T-helper 1 cell (primary cell): ENCODE data around the gene ACSM3.

Experiments used
- DNase-seq, 5 donors: peaks; one replicate each; pipeline ENCODE4 v3.0.0-alpha.2; 2012 to 2020

The ACSM3 gene

GRCh38 chr16:20806168-20807050 is 42.6 kb downstream of the ACSM3 start, which contains the start of the genes ERI2 and REXO5:
TSS of gene ERI2 (minus strand) at chr16:20806472. CDS start at chr16:20806430, 42 bp downstream.
TSS of gene REXO5 (plus strand) at chr16:20806527. CDS start at chr16:20806954, 427 bp downstream.
- DNase-seq = peak; percentile 52 to 79 (median 60)

- DNase-seq = no peak
Observed at GRCh38 chr16:20807862-20808261, 44.0 kb downstream of the ACSM3 start.

DNA sequence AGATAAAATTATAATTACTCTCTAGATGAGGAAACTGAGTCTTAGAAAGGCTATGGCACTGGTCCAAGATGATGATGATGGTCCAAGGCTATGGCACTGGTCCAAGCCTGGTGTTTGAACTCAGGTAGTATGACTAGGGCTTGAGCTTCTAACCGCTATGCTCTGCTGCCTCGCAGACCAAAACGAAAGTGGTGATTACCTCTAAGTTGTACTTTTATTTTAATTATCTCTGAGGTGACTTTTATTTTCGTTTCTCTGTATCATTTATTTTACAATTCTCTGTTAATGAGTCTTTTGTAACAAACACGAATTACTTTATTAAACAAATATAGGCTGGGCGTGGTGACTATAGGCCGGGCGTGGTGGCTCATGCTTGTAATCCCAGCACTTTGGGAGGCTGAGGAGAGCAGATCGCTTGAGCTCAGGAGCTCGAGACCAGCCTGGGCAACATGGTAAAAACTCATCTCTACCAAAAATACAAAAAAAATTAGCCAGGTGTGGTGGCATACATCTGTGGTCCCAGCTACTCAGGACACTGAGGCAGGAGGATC is 48.1 kb downstream of the ACSM3 start:
- no peak for DNase-seq

DNA sequence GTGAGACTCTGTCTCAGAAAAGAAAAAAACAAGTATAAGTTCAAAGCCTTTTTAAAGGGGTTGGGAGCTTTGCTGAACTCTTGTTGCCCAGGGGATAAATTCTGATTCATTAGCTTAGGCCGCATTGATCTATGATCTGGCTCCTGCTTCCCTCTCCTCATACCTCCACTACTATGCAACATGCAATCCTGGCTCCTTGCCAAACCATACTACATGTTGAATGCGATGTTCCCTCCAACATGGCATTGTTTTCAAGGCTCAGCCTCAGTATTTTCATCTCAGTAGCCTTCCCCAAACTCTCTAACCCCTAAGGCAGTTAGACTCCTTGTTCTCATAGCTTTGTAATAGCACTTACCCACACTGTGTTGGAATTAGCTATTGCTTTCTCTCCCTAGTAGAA is 48.7 kb downstream of the ACSM3 start:
- DNase-seq = no peak

DNA sequence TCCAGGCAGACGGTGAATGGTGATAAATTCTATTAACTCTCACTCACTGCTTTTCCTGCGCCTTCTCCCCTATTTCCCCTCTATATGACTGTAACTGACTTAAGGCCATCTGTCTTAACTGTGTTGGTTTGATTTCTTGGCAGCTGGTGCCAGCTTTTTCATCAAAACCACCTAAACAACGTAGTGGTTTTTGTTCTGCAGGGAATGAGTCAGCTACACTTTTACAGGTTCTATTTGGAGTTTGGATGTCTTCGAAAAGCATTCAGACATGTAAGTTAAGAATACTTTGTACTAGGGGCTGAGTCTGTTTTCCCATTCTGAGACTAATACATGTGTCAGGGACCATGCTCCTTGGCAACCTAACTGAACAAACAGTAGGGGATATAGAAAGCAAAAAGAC is 51.0 kb downstream of the ACSM3 start:
- DNase-seq = peak in 1 of 5 donors; percentile 70

DNA sequence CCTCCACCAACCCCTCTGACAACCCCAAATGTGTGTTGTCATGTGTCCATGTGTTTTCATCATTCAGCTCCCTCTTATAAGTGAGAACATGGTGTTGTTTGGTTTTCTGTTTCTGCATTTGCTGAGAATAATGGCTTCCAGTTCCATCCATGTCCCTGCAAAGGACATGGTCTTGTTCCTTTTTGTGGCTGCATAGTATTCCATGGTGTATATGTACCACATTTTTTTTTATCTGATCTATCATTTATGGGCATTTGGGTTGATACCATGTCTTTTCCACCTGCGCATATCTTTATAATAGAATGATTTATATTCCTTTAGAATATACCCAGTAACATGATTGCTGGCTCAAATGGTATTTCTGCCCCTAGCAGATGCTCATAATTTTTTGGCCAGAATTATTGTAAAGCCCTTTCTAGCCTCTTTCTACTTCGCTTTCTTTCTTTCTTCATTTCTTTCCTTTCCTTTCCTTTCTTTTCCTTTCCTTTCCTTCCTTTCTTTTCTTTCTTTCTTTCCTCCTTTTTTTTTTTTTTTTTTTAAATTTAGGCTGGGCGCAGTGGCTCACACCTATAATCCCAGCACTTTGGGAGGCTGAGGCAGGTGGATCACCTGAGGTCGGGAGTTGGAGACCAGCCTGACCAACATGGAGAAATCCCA is 55.2 kb downstream of the ACSM3 start:
- DNase-seq = no peak

- DNase-seq = no peak
Observed at GRCh38 chr16:20821682-20822081, 57.9 kb downstream of the ACSM3 start.

GRCh38 chr16:20822521-20823325 is 58.9 kb downstream of the ACSM3 start:
- peak in 1 of 5 donors; percentile 24 for DNase-seq

DNA sequence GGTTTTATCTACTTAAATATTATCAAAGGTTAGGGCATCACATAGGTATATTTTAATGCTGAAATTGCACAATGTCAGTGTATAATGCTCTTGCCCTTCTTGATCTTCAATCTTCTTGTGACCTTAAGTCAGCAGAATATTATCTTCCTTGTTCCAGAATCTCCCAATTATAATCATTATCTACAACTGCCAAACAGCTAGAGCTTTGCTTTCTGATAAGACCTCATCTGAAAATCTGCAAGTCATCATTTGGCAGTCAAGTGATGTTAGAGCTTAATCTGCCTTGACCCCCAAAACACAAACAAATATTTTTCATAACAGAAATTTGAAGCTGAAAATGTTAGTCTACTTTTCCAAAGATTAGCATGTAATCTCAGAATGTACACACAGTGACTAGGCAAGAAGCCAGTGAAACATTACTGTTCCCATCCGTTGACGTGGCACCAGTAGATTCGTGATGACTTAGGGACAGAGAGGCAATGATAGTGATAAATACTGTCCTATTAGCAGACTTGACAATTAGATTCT is 62.3 kb downstream of the ACSM3 start:
- no peak for DNase-seq

GRCh38 chr16:20829536-20829935 is 65.7 kb downstream of the ACSM3 start:
- DNase-seq = no peak

DNA sequence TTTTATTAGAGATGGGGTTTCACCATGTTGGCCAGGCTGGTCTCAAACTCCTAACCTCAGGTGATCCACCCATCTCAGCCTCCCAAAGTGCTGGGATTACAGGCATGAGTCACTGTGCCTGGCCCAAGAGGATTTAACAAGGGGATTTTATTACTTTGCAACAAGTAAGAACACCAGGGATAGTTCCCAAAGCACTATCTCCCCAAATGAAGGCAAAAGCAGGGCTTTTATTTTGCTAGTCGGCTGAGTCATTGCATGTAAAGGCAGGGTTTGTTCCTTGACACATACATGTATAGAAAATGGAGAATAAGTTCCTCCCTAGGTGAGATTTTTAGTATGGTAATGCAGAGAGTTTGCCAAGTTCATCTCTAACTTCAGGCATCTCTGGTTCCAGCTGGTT is 66.6 kb downstream of the ACSM3 start:
- DNase-seq = no peak

DNA sequence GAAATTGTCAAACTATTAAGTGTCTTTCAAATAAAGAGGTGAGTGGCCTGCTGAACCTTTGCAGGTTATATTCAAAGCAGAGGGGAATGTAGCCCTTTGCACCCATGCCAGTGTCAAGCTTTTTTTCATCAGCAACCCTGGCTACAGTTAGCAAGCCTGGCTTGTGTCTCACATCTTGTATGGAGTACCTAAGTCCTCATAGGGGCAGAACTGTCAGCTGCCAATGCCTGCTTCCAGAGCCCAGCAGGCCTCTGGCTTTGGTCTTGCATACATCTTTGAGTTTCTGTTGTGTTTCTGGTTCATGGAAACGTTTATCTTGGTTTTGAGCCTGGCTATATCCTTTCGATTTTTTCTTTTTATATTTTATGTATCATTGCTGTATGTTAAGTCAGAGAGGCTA is 69.3 kb downstream of the ACSM3 start:
- DNase-seq = no peak

GRCh38 chr16:20838240-20838639 is 74.4 kb downstream of the ACSM3 start:
- no peak for DNase-seq

DNA sequence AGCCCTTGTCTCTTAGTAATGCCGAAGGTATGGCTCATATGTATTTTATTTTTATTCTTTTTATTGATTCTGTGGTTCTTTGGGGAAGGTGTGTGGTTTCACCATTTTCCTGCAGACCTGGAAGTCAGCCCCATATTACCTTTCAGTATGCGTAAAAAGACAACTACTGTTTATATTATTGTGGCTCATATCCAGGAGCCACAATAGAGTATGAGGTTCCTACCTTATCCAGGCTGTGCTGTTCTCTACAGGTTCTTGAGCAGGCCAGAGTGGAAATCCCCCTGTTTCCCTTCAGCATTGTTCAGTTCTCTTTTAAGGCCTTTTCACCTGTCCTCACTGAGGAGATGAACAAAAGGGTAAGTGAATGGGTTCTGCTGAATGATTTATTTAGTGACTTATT is 75.7 kb downstream of the ACSM3 start:
- DNase-seq = no peak

DNA sequence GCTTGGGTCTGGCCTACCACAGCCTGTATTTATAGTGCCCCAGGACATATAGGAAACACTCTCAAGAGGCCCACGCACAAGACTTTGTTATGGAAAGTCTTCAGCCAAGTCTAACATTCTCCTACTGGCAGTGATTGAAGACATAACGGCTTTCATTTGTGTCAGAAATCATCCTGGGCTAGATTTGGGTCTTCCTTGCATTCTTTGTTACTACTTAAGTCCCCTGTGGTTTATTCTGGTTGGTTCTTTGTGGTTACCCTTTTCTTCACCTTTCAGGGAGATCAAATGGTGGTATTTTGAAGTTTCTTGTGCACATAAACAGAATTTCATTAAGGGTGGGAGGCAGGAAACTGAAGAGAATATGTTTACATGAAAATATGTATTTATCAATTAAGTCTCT is 80.2 kb downstream of the ACSM3 start:
- no peak for DNase-seq

GRCh38 chr16:20844588-20844987 is 80.8 kb downstream of the ACSM3 start:
- DNase-seq = peak in 1 of 5 donors; percentile 5

GRCh38 chr16:20846030-20846429 is 82.2 kb downstream of the ACSM3 start:
- DNase-seq = no peak

DNA sequence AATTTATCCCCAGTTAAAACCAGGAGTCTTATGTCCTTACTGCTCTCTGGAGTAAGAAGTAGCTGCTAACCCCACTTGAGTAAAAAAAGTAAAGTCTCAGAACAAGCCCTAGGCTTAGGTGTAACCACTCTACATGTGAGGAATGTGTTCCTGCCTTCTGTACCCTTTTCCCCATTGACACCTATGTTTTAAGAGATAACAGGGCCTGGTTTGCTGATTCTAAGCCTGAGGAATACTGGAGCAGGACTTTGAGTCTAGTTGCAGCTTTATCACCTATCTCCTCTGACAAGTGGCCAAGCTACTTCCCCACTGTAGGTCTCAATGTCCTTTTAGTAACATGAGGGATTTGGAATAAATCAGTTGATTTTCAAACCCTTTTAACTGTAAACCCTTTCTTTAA is 82.7 kb downstream of the ACSM3 start:
- no peak for DNase-seq
